ENCODE measurements around the gene RAB4B. TPM values are rescaled to one million over a fixed set of nuclear protein-coding genes. Genes with fewer than 3 reads are reported as not detected.
A peak's percentile ranks its signal among the peaks of the same experiment; 100 is the strongest.

The RAB4B gene
- total and polyA plus RNA-seq, 2 of the 13 experiments (the other 11 are each of a cell fraction or from before 2014, with no cell fraction given), result 3.3 to 5.4 TPM

DNA sequence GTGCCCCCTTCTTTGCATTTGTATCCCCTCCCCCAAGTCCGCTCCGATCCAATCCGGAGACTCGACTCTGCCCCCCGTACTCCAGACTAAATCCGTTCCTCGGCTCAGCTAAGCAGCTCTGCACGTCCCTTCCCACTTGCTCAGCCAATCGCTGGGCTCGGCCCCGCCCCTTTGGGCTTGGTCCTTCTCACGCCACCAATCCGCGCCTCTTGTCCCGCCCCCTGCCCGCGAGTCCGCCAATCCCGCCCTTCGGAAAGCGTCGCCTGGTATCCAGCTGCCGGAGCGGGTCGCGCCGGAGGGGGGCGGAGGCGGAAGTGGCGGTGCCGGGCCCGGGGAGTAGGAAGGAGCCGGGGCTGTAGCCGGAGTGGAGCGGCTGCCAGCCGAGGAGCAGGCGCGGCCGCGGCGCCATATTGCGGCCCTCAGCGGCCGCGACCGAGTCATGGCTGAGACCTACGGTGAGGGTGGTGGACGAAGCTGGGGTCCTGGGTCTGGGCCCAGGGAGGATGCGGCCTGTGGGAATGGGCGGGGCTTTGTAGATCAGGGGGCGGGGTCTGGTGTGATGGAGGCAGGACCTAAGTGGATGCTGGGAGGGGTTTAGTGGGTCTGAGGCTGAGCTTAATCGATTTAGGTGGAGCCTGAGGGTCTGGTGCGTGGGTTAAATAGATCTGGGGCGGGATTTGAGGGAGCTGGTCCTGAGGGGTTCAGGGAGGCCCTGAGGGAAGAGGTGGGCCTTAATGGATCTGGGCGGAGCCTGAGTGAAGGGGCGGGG is at the start of gene RAB4B (continued):
- TF ChIP-seq, protein P1, sequence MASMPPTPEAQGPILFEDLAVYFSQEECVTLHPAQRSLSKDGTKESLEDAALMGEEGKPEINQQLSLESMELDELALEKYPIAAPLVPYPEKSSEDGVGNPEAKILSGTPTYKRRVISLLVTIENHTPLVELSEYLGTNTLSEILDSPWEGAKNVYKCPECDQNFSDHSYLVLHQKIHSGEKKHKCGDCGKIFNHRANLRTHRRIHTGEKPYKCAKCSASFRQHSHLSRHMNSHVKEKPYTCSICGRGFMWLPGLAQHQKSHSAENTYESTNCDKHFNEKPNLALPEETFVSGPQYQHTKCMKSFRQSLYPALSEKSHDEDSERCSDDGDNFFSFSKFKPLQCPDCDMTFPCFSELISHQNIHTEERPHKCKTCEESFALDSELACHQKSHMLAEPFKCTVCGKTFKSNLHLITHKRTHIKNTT (CRISPR knock-in tag; IDR thresholded peaks at IDR 0.05), result no peak
- TF ChIP-seq ZNF326 (CRISPR knock-in tag; IDR thresholded peaks at IDR 0.05; ENCODE audit: borderline replicate concordance), result no peak
- peak; percentile 33; the same call in 1 of the 2 replicates for TF ChIP-seq NCOR1 (IDR thresholded peaks at IDR 0.05; ENCODE audit: borderline replicate concordance, low read length)
- TF ChIP-seq MTA3 (CRISPR knock-in tag; IDR thresholded peaks at IDR 0.05), result no peak
- TF ChIP-seq PHF20 (CRISPR knock-in tag; IDR thresholded peaks at IDR 0.05), result peak; percentile 71
- TF ChIP-seq ZNF138 (CRISPR knock-in tag; IDR thresholded peaks at IDR 0.05; ENCODE audit: low read depth), result no peak
- TF ChIP-seq SNAPC4 (CRISPR knock-in tag; IDR thresholded peaks at IDR 0.05), result no peak
- no peak for TF ChIP-seq HINFP (CRISPR knock-in tag; IDR thresholded peaks at IDR 0.05; ENCODE audit: low read depth)
- TF ChIP-seq CREB1 (IDR thresholded peaks at IDR 0.05), result peak; percentile 76
- no peak for TF ChIP-seq CREB1 (CRISPR knock-in tag; IDR thresholded peaks at IDR 0.05)
- no peak for TF ChIP-seq ZNF550 (CRISPR knock-in tag; IDR thresholded peaks at IDR 0.05; ENCODE audit: borderline replicate concordance)
- peak; percentile 42; the same call in 1 of the 2 replicates for TF ChIP-seq ETV5 (CRISPR knock-in tag; IDR thresholded peaks at IDR 0.05; ENCODE audit: borderline replicate concordance)
- peak; percentile 22; the same call in 1 of the 2 replicates for TF ChIP-seq ZNF547 (CRISPR knock-in tag; IDR thresholded peaks at IDR 0.05)
- TF ChIP-seq ZSCAN9 (CRISPR knock-in tag; IDR thresholded peaks at IDR 0.05; ENCODE audit: borderline replicate concordance), result no peak
- TF ChIP-seq, protein P2, sequence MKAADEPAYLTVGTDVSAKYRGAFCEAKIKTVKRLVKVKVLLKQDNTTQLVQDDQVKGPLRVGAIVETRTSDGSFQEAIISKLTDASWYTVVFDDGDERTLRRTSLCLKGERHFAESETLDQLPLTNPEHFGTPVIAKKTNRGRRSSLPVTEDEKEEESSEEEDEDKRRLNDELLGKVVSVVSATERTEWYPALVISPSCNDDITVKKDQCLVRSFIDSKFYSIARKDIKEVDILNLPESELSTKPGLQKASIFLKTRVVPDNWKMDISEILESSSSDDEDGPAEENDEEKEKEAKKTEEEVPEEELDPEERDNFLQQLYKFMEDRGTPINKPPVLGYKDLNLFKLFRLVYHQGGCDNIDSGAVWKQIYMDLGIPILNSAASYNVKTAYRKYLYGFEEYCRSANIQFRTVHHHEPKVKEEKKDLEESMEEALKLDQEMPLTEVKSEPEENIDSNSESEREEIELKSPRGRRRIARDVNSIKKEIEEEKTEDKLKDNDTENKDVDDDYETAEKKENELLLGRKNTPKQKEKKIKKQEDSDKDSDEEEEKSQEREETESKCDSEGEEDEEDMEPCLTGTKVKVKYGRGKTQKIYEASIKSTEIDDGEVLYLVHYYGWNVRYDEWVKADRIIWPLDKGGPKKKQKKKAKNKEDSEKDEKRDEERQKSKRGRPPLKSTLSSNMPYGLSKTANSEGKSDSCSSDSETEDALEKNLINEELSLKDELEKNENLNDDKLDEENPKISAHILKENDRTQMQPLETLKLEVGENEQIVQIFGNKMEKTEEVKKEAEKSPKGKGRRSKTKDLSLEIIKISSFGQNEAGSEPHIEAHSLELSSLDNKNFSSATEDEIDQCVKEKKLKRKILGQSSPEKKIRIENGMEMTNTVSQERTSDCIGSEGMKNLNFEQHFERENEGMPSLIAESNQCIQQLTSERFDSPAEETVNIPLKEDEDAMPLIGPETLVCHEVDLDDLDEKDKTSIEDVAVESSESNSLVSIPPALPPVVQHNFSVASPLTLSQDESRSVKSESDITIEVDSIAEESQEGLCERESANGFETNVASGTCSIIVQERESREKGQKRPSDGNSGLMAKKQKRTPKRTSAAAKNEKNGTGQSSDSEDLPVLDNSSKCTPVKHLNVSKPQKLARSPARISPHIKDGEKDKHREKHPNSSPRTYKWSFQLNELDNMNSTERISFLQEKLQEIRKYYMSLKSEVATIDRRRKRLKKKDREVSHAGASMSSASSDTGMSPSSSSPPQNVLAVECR (CRISPR knock-in tag; IDR thresholded peaks at IDR 0.05; ENCODE audit: borderline replicate concordance), result peak; percentile 94; the same call in 1 of the 2 replicates
- TF ChIP-seq SMAD1 (CRISPR knock-in tag; IDR thresholded peaks at IDR 0.05; ENCODE audit: borderline replicate concordance, low read depth), result 0 out of 2 replicates have a peak, but pooled peaks have one; percentile 68
- no peak for TF ChIP-seq ZBTB7A (CRISPR knock-in tag; IDR thresholded peaks at IDR 0.05)
- no peak for TF ChIP-seq KDM6A (CRISPR knock-in tag; IDR thresholded peaks at IDR 0.05; ENCODE audit: low read depth)
